Lower leg skin (tissue), 4 donors: ENCODE results near the gene ESPN. TPM values are rescaled to one million over a fixed set of nuclear protein-coding genes. Genes with fewer than 3 reads are reported as not detected.
"Not testable (repeated sequence)": the region's sequence is repeated elsewhere in the genome, so short reads cannot be mapped to it uniquely, and the experiment has no call there.

Experiments used
- DNase-seq, 2 donors: peaks; one replicate each; pipeline ENCODE4 v3.0.0-alpha.2; 2019; ENCODE audit warnings: low spot score in 2 of 2
- H3K4me3 ChIP-seq: fragments of 200-600 bp; sonication (generic); 2 replicates; pipeline ENCODE4 v1.5.1; 2017; ENCODE audit warnings: mild to moderate bottlenecking, low read depth; ENCODE audit not compliant: poor library complexity, severe bottlenecking
- POLR2A ChIP-seq, 2 donors: fragments of 450-650 bp; IDR thresholded peaks; one replicate each; pipeline ENCODE4 v1.6.1; 2016 to 2017; ENCODE audit warnings: antibody characterized with exemption in 2 of 2, mild to moderate bottlenecking in 1 of 2, moderate library complexity in 1 of 2
- WGBS, 2 donors: methylation state at CpG; one replicate each; pipeline ENCODE4 v1.1.5; 2018; 5-methylcytosine and 5-hydroxymethylcytosine counted together
- intact Hi-C: fragments of 100-400 bp; cut with DNase I; formaldehyde crosslinking; loops from one replicate; pipeline ENCODE4 v1.15.0; 2023; ENCODE audit warnings: low total_unique reads
- total RNA-seq, 4 donors: library from RNA; depleted of rRNA; stranded (reverse); fragments of >200 nt; gene quantifications; one replicate each; pipeline ENCODE4 v1.1.0, GENCODE V29; 2016
- TF ChIP-seq, protein P1 (sequence below), 3 donors: fragments of 450-650 bp; IDR thresholded peaks; one replicate each; pipeline ENCODE4 v1.5.1; 2016; ENCODE audit warnings: antibody characterized with exemption in 3 of 3, mild to moderate bottlenecking in 3 of 3, moderate library complexity in 2 of 3

ESPN gene
- total RNA-seq, 4 donors from 2014 or later = 27.5 to 64.3 (median 30.3) TPM

DNA sequence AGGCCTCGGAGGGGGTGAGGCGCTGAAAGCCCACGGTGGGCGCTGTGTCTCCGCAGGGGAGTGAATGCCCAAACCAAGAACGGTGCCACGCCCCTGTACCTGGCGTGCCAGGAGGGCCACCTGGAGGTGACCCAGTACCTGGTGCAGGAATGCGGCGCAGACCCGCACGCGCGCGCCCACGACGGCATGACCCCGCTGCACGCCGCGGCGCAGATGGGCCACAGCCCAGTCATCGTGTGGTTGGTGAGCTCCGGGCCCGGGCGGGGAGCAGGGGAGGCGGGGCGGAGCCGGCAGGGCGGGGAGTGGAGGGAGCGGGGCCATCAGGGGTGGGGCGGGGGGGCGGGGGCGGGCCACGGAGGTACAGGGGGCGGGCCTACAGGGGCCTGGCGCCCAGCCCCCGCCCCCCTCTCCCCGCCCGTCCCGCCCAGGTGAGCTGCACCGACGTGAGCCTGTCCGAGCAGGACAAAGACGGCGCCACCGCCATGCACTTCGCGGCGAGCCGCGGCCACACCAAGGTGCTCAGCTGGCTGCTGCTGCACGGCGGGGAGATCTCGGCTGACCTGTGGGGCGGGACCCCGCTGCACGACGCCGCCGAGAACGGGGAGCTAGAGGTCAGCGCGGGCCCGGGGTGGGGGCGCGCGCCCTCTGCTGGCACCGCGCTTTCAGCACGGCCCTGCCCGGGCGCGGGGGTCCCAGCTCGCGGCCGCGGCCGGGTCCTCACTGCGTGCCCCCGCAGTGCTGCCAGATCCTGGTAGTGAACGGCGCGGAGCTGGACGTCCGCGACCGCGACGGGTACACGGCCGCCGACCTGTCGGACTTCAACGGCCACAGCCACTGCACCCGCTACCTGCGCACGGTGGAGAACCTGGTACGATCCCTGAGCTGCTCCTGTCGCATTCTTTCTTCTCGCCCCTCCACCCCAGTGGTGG lies 15.9 kb downstream of the ESPN start:
- H3K4me3 ChIP-seq = no peak overlapping the region

DNA sequence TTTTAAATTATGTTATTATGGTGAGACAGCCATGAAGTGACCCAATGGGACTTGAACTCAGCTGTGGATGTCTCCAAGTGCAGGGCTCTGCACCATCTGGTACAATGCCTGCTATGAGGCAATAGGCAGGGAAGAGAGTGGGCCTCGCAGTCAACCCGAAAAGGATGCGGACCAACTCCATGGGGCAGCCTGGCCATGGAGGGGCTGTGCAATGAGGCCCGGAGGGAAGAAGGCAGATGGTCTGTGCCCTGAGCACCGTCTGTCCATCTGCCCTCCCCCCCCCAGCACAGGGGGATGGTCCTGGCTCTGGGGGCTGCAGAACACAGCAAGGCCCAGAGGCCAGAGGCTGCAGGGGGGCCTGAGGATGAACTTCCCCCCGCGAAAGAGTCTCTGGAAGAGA lies 17.0 kb downstream of the ESPN start:
- WGBS, 2 donors = 87% methylated on average over 7 of the region's 7 CpGs
- no peak overlapping the region for H3K4me3 ChIP-seq
- intact Hi-C loops = no loop called here
- DNase-seq = no peak
- TF ChIP-seq, protein P1, sequence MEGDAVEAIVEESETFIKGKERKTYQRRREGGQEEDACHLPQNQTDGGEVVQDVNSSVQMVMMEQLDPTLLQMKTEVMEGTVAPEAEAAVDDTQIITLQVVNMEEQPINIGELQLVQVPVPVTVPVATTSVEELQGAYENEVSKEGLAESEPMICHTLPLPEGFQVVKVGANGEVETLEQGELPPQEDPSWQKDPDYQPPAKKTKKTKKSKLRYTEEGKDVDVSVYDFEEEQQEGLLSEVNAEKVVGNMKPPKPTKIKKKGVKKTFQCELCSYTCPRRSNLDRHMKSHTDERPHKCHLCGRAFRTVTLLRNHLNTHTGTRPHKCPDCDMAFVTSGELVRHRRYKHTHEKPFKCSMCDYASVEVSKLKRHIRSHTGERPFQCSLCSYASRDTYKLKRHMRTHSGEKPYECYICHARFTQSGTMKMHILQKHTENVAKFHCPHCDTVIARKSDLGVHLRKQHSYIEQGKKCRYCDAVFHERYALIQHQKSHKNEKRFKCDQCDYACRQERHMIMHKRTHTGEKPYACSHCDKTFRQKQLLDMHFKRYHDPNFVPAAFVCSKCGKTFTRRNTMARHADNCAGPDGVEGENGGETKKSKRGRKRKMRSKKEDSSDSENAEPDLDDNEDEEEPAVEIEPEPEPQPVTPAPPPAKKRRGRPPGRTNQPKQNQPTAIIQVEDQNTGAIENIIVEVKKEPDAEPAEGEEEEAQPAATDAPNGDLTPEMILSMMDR (IDR thresholded peaks at IDR 0.05) = no peak
- no peak for TF ChIP-seq POLR2A (IDR thresholded peaks at IDR 0.05)

More for the DNA sequence above, 15.9 kb downstream of the ESPN start:
- intact Hi-C loops = no loop called here
- 25 to 28% methylated on average over 29 to 39 of the region's 101 CpGs for WGBS, 2 donors
- no peak for DNase-seq
- no peak for TF ChIP-seq POLR2A (IDR thresholded peaks at IDR 0.05)
- TF ChIP-seq, protein P1 (IDR thresholded peaks at IDR 0.05) = no peak

DNA sequence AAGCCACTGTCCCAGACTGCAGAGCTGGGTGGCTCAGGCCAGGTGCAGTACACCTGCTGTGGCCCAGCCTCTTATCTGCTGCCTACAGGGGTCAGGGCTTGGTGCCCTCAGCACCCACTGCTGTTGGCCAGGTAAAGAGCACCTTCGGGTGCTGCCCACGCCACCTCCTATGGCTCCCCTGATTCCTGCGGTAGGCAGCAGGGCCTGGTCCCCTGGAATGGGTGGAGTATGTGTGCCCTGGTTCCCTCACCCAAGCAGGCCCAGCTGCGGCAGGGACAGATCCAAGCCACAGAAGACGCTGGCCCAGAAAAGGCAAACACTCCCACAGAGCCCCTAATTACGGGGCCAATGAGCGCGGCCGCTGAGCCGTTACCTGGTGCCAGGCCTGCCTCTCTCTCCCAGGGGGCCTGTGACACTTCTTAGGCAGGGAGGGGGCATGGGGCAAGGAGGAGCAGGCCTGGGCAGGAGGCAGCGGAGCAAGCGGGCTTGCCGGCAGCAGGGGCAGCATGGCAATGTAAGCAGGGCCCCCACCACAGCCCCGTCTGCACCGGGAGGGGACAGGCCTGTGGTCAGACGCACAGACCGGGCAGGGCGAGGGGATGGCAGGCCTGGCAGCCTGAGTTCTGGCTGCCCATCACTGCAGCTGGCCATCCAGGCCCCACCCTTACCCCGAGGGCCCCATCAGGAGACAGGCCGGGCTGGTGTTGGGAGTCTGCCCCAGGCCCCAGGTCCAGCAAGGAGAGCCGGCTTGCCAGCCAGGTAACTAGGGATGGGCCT lies 19.0 kb downstream of the ESPN start:
- 78 to 86% methylated on average over 16 to 21 of the region's 21 CpGs for WGBS, 2 donors
- DNase-seq = no peak
- H3K4me3 ChIP-seq = no peak overlapping the region
- TF ChIP-seq POLR2A (IDR thresholded peaks at IDR 0.05) = no peak
- TF ChIP-seq, protein P1 (IDR thresholded peaks at IDR 0.05) = no peak
- intact Hi-C loops = no loop called here

DNA sequence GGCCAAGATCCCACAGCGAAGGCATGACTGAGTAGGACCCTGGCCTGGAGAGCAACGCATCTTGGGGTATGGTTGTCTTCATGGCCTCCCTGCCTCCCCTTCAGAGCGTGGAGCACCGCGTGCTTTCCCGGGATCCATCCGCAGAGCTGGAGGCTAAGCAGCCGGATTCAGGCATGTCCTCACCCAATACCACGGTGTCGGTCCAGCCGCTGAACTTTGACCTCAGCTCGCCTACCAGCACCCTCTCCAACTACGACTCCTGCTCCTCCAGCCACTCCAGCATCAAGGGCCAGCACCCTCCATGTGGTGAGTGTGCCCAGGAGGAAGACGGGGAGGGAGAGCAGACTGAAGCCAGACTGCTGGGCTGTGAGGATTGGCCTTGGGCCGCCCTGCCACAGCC lies 19.8 kb downstream of the ESPN start:
- TF ChIP-seq, protein P1 (IDR thresholded peaks at IDR 0.05) = no peak
- TF ChIP-seq POLR2A (IDR thresholded peaks at IDR 0.05) = no peak
- DNase-seq = no peak
- intact Hi-C loops = no loop called here
- no peak overlapping the region for H3K4me3 ChIP-seq
- 90 to 93% methylated on average over 11 to 15 of the region's 15 CpGs for WGBS, 2 donors

DNA sequence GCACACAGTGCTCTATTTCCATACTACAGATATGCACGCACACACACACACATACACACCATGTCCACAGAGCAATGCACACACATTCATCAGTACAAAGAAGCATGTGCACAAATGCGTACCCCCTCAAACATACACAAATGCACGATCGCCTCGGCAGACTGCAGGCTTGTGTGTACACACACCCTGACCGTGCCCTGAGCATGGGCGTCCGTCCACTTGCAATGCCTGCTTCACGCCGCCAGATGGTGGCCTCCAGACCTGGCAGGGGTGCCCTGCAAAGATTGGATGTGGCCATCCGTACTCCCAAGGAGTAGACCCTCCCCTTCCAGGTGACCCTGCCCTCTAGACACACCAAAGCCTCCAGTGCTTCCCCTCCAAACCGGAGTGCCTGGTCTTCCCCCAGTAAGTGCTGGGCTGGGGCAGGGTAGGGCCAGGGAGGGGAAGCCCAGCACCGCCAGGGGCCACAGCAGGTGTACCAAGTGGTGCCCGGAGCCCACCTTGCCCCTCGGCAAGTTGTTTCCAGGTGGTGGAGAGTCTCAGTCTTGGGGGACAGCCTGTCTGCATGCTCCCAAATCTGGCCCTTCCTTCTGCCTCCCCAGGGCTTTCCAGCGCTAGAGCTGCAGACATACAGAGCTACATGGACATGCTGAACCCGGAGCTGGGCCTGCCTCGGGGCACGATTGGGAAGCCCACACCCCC lies 20.6 kb downstream of the ESPN start:
- WGBS, 2 donors = 40 to 62% methylated on average over 14 to 16 of the region's 19 CpGs
- no peak for TF ChIP-seq POLR2A (IDR thresholded peaks at IDR 0.05)
- TF ChIP-seq, protein P1 (IDR thresholded peaks at IDR 0.05) = peak in 1 of 3 donors; percentile 9
- DNase-seq = no peak
- no peak overlapping the region for H3K4me3 ChIP-seq
- intact Hi-C loops = no loop called here

DNA sequence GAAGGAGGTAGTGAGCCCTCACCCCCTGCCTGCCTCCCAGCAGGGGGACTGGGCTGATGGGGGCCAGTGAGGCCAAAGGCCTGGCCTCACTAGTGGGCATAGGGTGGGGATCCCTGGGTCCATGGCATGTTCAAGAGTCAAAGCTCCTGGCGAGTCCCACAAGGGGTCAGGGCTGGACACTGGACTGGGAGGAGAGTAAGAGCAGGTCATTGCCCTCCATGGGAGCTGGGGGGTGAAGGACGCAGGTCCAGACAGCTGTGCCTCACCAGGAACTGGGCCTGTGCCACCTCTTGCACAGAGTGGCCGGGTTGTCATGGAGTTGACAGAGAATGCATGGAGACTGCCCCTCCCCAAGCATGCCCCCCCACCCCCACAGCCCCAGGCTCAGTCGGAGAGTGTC lies 21.4 kb downstream of the ESPN start:
- intact Hi-C loops, H3K4me3 ChIP-seq, DNase-seq: not testable (repeated sequence)
- WGBS, 2 donors = 77 to 89% methylated on average over 3 to 4 of the region's 4 CpGs
